HG03442 (cell line): ENCODE measurements around the gene CCDC201.

Experiments
- ATAC-seq: cut with Tn5 transposase; IDR thresholded peaks from one replicate; pipeline ENCODE4 v1.9.1; 2021; ENCODE audit warnings: mild to moderate bottlenecking, moderate library complexity; ENCODE audit not compliant: unreplicated experiment

Gene CCDC201, protein sequence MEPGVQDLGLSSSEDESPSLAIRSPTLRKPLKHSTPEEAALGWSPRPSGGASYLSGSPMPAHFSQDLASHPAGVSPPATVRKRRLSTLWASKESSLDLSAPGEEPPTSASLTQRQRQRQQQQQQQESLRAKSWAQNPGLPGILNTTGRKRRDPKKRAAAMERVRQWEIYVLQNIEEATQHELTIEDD

GRCh38 chr7:45873035-45873354 lies at the start of gene CCDC201:
TSS of gene CCDC201 (minus strand) at chr7:45873082. CDS start at chr7:45873007, 75 bp downstream.
- ATAC-seq: no peak

DNA sequence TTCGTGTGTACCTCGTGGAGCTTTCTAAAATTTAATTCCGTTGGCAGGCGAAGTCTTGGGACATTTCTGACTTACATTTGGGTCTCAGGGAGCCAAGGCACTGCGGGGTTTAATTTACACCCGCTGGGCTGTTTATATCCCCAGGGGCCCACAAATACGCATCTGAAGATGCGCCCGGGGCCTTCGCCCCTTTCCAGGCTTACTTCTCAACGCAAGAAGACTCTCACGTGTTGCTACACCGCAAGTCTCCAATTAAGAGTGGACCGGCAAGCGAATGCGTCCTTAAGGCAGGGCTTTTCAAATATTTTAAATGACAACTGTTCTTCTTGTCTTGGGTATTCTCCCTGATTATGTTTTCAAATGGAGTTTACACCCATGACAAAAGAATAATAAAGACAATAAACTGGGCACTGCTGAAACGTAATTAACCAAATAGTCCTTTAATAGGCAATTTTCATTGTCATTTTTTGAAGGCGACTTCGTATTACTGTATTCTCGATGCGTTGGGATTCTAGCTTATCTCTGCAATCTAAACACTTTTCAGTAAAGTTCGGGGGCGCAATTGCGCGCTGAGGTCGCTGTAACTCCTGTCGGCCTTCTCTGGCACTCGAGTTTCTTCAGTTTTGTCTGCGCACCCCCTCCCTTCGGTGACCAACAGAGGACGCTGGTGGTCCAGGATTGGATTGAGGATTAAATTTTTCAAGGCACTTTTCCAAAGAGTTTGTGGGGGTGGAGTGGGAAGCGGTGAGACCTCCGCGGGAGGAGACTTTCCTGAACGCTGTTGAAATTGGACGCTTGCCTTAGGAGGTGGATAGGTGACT lies 49.0 kb upstream of the CCDC201 start:
- no peak for ATAC-seq

DNA sequence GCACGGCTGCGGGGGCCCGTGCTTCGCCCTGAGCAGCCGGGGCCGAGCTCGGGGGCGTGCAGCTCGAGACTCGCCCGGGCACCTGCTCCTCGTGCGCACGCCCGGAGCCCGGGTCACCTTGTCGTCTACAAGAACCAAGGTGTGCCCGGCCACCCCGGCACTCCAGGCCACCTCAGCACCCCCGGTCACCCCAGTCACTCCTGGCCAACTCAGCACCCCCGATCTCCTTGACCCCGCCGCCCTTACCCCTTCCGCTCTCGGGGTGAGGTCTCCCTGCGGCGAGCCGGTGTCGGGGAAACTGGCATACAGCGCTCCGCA lies 48.5 kb upstream of the CCDC201 start:
- ATAC-seq: no peak

- no peak for ATAC-seq
Measured at GRCh38 chr7:45920502-45921380, 47.9 kb upstream of the CCDC201 start, which contains the start of gene IGFBP3. TSS of gene IGFBP3 (minus strand) at chr7:45921272. CDS start at chr7:45921140, 132 bp downstream.

- ATAC-seq: no peak
Measured at GRCh38 chr7:45919993-45920459, 47.1 kb upstream of the CCDC201 start.

- no peak for ATAC-seq
Measured at GRCh38 chr7:45919231-45919784, 46.4 kb upstream of the CCDC201 start.

GRCh38 chr7:45918556-45918955 lies 45.7 kb upstream of the CCDC201 start:
- no peak for ATAC-seq

GRCh38 chr7:45917658-45918057 lies 44.8 kb upstream of the CCDC201 start:
- peak; percentile 69 for ATAC-seq

DNA sequence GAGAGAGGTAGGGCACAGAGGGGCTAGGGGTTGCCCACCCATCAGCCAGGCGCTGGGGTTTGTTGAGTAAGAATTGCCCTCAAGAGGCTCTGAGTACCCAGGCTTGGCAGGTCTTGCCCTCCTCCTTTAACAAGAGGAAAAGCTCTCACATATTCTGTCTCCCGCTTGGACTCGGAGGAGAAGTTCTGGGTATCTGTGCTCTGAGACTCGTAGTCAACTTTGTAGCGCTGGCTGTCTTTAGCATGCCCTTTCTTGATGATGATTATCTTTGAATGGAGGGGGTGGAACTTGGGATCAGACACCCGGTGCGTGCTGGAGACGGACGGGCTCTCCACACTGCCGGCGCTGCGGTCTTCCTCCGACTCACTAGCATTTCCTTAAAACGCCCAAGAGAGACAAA lies 44.2 kb upstream of the CCDC201 start:
- no peak for ATAC-seq

GRCh38 chr7:45915606-45916005 lies 42.7 kb upstream of the CCDC201 start:
- ATAC-seq: no peak

DNA sequence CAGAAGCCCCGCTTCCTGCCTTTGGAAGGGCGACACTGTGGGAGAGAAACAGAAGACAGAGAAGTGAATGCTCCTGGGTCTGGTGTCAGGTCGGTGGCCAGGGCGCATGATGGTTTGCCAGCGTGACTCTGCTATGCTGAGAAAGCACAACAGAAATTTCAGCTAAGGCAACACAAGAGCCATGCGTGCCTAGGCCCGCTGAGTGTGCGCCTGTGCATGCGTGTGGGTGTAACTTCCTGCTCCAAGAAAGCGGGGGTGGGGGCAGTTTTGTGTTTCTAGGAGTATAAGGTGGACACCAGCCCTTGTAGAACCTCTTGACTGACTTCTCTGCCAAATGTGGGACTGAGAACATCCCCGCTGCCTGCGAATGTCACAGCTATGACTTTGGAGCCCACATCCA lies 42.0 kb upstream of the CCDC201 start:
- no peak for ATAC-seq

DNA sequence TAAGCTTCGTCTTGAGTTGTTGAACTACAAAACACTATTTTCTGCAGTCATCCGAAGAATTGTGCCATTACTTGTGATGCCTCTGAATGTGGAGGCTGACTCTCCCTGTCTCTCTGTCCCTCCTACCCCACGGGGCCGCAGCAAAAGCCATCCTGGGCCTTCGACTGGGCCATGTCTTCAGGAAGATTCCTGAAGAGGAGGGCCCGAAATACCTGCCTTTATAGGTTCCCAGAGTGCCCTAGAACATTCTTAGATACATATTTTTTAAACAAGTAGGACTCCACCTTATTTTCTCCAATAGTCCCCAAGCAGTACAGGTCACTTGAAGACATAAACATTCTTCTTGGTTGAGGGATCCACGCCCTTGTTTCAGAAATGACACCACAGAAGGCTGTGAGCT lies 40.1 kb upstream of the CCDC201 start:
- no peak for ATAC-seq

DNA sequence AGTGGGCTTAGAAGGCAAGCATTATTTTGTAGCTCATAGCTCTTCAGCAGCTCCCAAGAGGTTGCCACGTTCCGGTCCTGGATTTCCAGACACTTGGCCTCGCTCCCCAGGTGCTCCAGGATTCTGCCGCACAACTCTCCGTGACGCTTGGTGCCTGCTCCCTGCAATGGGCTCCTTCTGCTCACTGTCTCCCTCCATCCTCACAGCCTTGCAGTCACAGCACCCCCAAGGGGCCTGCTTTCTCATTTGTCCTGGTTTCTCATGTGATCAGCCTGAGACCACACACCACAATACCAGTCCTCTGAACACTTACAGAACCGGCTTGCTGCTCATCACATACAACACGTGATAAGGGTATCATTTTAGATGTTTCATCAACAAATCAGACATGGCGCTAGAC lies 38.4 kb upstream of the CCDC201 start:
- ATAC-seq: no peak

DNA sequence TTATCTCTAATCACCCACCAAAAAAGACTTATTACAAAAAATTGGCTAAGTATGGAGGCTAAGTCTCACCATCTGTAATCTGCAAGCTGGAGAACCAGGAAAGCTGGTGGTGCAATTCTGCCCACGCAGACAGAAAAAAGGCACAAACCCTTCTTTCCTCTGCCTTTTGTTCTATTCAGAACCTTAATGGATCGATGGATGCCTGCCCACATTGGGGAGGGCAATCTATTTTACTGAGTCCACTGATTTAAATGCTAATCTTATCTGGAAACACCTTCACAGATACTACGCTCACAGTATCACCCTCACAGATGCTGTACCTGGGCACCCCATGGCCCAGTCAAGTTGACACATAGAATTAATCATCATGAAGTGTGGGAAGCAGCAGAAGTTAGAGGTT lies 38.0 kb upstream of the CCDC201 start:
- no peak for ATAC-seq

DNA sequence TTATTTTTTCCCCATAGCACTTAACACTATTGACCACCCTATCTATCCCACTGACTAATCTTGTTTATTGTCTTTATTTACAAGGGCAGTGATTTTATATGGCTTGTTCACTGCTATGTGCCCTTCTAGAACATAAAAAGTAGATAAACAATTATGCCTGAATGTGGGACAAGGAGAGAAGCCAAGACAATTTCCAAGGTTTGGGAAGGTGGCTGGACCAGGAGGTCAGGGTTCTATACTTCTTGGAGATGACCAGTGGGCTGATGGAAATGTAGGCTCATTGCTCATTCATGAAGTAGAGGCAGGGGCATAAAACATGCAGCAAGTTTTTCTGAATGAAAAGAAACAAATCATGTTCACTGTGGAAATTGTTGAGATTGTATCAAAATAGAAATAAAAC lies 36.7 kb upstream of the CCDC201 start:
- ATAC-seq: no peak

DNA sequence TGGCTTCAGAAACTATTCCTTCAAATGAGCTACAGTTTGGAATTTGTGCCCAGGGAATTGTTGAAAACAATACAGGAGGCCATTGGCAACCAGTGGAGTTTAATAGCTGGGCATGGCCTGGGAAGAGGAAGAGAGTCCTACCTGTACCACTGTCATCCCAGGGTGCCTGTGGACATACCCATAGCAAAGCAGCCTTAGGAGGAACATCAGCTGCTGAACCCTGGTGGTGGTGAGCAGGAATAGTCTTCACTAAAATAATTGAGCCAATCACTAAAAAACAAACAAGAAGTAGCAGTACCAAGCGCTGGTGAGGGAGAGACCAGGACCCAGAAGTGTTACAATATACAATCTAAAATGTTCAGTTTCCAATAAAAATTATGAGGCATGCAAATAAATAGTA lies 29.9 kb upstream of the CCDC201 start:
- ATAC-seq: no peak

- no peak for ATAC-seq
Measured at GRCh38 chr7:45901566-45901965, 28.7 kb upstream of the CCDC201 start.

DNA sequence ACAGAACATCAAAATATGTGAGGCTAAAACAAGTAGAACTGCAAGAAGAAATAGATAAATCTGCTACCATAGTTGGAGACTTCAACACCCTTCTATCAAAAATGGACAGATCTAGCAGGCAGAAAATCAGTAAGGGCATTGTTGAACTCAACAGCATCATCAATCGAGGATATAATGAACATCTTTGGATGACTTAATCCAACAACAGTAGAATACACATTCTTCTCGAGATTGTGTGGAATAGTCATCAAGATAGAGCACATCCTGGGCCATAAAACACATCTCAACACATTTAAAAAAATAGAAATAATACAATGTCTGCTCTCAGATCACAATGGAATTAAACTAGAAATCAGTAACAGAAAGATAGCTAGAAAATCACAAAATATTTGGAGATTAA lies 25.3 kb upstream of the CCDC201 start:
- ATAC-seq: no peak

GRCh38 chr7:45897042-45897690 lies 24.3 kb upstream of the CCDC201 start:
- ATAC-seq: no peak

DNA sequence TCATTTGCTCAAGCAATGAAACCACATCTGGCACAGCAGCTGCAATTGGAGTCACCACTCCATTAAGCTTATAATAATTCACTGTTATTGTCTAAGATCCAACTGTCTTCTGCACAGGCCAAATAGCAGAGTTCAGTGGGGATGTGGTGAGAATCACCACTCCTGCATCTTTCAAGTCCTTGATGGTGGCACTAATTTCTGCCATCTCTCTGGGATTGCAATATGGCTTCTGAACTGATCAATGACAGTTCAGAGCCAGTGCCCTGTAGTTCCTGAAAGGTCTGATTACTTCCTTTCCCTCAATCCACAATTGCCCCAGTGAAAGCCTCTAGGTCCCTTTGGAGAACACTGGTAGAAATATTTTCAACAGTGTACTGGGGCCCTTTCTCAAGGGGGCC lies 21.8 kb upstream of the CCDC201 start:
- ATAC-seq: no peak
